Muscle of leg (tissue), 16 donors: ENCODE results near the gene SYNGAP1. TPM values are rescaled to one million over a fixed set of nuclear protein-coding genes. Genes with fewer than 3 reads are reported as not detected.
"Not testable (repeated sequence)": the region's sequence is repeated elsewhere in the genome, so short reads cannot be mapped to it uniquely, and the experiment has no call there.

ENCODE experiments used
- DNase-seq: peaks from one replicate; pipeline ENCODE4 v3.0.0; 2013
- H3K27ac ChIP-seq: one replicate; pipeline ENCODE4 v1.5.1; 2013; ENCODE audit warnings: mild to moderate bottlenecking, low read length, control low read depth
- H3K27me3 ChIP-seq: one replicate; pipeline ENCODE4 v1.6.1; 2013; ENCODE audit warnings: low read length; ENCODE audit not compliant: control insufficient read depth, insufficient read depth
- H3K36me3 ChIP-seq: one replicate; pipeline ENCODE4 v1.6.1; 2013; ENCODE audit warnings: low read length; ENCODE audit not compliant: control insufficient read depth, insufficient read depth
- H3K4me1 ChIP-seq: one replicate; pipeline ENCODE4 v1.6.1; 2013; ENCODE audit warnings: low read length; ENCODE audit not compliant: control insufficient read depth, insufficient read depth
- H3K4me3 ChIP-seq: one replicate; pipeline ENCODE4 v1.5.1; 2013; ENCODE audit warnings: low read length, control low read depth
- H3K9me3 ChIP-seq: replicated peaks from 2 replicates; pipeline ENCODE4 v1.6.1; 2013; ENCODE audit warnings: low read depth, low read length; ENCODE audit not compliant: control insufficient read depth
- WGBS: methylation state at CpG from one replicate; pipeline ENCODE4 v1.1.5; 2013; ENCODE audit warnings: missing lambda C conversion rate; ENCODE audit not compliant: insufficient coverage; 5-methylcytosine and 5-hydroxymethylcytosine counted together
- long read RNA-seq, 11 donors: transcript quantifications; one replicate each; lab custom pipeline, GENCODE V29; 2026
- polyA plus RNA-seq, 8 donors: library from polyadenylated mRNA; unstranded; fragments of 120-200 nt; gene quantifications; one replicate each; pipeline versions ENCODE4 v1.2.1 to v1.2.3, GENCODE V29; 2013; ENCODE audit warnings: inconsistent platforms in 1 of 8, low replicate concordance in 1 of 8; ENCODE audit not compliant: insufficient read length in 8 of 8, insufficient read depth in 1 of 8
- total RNA-seq: library from RNA; stranded (reverse); fragments of 120-200 nt; gene quantifications from one replicate; pipeline ENCODE4 v1.2.4, GENCODE V29; 2013

Gene SYNGAP1
- total RNA-seq (4.5 TPM), polyA plus RNA-seq (10 to 100 TPM; 12.9 to 42.6 (median 20.2) TPM)
- long read RNA-seq, donor 1, result 0 reads
- long read RNA-seq, donor 2, result 0 reads
- long read RNA-seq, donor 3, partial matches to known transcripts, result 0 of 1 reads
- long read RNA-seq, donor 3, other reads (novel, unspliced or antisense), result 0 of 1 reads
- long read RNA-seq, donor 4, partial matches to known transcripts, result 0 of 1 reads
- long read RNA-seq, donor 4, other reads (novel, unspliced or antisense), result 0 of 1 reads
- long read RNA-seq, donor 5, partial matches to known transcripts, result 0 of 2 reads
- long read RNA-seq, donor 5, other reads (novel, unspliced or antisense), result 0 of 2 reads
- long read RNA-seq, donor 6, partial matches to known transcripts, result 0 of 1 reads
- long read RNA-seq, donor 6, other reads (novel, unspliced or antisense), result 0 of 1 reads
- long read RNA-seq, donor 7, partial matches to known transcripts, result 0 of 1 reads
- long read RNA-seq, donor 7, other reads (novel, unspliced or antisense), result 0 of 1 reads
- long read RNA-seq, donor 8, result 0 reads
- long read RNA-seq, donor 9, result 0 reads
- long read RNA-seq, donor 10, result 0 reads
- long read RNA-seq, donor 11, partial matches to known transcripts, result 0 of 2 reads
- long read RNA-seq, donor 11, other reads (novel, unspliced or antisense), result 0 of 2 reads

DNA sequence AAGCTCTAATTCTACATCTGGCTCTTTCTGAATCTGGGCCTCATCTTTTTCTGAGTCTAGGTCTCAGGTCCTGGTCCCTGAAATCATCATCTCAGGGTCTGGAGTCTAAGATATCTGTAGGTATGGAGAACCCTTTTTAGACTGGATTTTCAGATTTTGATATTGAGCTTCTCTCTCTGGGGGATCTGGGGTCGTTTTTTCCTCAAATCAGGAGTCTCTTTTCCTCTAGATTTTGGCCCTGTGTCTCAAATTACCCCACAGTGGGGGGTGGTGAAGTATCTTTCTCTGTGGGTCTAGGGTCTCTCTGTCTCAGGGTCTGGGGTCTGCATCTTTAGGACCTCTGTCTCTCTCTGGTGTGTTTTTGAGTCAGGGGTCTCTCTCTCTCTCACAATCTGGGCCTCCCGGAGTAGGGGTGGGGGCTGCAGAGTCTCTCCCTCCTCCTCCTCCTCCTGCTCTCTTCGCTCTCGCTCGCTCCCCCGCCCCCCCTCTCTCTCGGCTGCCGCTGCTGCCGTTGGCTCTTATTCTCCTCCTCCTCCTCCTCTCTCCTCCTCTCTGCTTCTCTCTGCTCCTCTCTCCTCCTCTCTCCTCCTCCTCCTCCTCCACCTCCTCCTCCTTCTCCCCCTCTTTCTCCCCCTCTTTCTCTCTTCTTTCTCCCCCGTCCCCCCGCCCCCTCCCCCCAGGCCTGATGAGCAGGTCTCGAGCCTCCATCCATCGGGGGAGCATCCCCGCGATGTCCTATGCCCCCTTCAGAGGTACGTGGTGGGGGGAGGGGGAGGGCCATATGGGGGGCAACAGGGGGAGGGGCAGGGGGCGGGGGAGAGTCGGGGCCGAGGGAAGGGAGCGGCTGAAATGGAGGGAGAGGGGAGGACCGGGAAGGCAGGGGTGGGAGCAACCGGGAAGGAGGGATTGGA lies at the start of gene SYNGAP1:
Gene SYNGAP1, plus strand, starts transcription at position 486 of the 911 bp plus-strand sequence. Its CDS starts 200 bp downstream, at position 686.
- peak; percentile 91 for DNase-seq
- H3K36me3 ChIP-seq, result peaks cover 19% of the 10 kb centered on the region
- H3K4me1 ChIP-seq, result peaks cover 45% of the 10 kb centered on the region

DNA sequence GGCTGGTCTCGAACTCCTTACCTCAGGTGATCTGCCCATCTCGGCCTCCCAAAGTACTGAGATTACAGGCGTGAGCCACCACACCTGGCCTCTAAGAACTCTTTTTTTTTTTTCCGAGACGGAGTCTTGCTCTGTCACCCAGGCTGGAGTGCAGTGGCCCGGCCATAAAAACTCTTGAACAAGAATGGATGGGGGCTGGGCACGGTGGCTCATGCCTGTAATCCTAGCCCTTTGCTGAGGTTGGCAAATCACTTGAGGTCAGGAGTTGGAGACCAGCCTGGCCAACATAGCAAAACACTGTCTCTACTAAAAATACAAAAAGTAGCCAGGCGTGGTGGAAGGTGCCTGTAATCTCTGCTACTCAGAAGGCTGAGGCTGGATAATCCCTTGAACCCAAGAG lies 48.0 kb upstream of the SYNGAP1 start:
- H3K4me3 ChIP-seq, H3K9me3 ChIP-seq, DNase-seq, H3K36me3 ChIP-seq, H3K27ac ChIP-seq, H3K27me3 ChIP-seq: not testable (repeated sequence)
- 84% methylated on average over 5 of the region's 8 CpGs for WGBS
- peaks cover 19% of the 10 kb centered on the region for H3K4me1 ChIP-seq

More for the DNA sequence above, at the start of gene SYNGAP1:
- peak within 1 kb of the TSS; percentile 30 for H3K4me3 ChIP-seq
- H3K9me3 ChIP-seq, result no peaks in the 10 kb centered on the region
- H3K27ac ChIP-seq, result peak within 1 kb of the TSS; percentile 97
- WGBS, result under 1% methylated on average over 12 of the region's 22 CpGs
- H3K27me3 ChIP-seq, result no peaks in the 10 kb centered on the region

DNA sequence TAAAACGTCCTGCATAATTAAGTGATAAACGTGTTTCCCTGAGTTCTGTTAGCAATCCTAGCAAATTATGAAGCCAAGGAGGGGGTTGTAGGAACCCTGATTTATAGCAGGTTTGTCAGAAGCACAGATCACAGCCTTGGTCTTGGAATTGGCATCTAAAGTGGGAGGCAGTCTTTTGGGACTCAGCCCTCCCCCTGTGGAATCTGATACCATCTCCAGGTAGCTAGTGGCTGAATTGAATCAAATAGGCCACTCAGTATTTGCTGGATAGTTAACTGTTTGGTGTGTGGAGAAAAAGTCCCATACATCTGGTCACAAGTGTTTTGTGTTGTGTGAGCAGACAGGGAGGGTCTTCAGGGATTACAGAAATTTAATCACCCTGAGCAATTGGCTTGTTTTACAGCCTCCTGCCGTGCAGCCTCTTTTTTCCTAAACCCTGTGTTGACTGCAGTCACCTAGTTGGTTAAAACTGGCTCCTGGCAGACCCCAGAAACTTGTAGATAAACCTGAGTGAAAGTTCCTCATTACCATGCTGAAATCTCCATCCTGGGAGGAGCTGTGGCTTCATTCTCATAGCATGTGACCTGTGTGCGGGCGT lies 47.2 kb upstream of the SYNGAP1 start:
- no peaks in the 10 kb centered on the region for H3K27me3 ChIP-seq
- 44% methylated on average over 3 of the region's 5 CpGs for WGBS
- H3K9me3 ChIP-seq, result no peaks in the 10 kb centered on the region

DNA sequence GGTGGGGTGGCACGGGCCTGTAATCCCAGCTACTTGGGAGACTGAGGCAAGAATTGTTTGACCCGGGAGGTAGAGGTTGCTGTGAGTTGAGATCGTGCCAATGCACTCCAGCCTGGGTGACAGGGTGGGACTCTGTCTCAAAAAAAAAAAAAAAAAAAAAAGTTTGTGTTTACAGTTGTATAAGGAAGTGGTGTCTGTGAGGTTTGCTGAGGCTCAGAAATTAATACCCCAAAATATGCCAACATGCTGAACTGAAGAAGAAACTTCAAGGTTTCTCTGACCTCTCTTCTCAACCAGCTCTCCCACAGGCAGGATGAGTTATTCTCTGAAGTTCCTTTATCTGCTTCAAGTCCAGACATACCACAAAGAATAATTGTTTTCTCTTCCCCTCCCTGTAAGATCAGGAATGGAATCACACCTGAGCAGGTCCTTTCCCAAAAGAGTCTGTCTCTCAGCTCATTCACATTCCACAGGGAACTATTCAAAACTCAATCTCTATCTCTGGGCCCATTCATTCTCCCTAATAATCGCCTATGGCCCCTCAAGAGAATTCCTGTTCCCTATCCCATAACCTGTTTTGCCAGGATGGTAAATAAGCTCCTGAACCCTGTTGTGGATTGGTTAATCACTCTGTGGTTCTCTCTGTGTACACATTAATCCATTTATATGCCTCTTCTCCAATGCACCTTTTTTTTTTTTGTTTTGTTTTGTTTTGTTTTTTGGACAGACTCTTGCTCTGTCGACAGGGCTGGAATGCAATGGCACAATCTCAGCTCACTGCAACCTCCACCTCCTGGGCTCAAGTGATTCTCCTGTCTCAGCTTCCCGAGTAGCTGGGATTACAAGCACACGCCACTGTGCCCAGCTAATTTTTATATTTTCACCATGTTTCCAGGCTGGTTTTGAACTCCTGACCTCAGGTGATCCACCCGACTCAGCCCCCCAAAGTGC lies 45.6 kb upstream of the SYNGAP1 start:
- no peaks in the 10 kb centered on the region for H3K27me3 ChIP-seq
- no peaks in the 10 kb centered on the region for H3K36me3 ChIP-seq
- H3K27ac ChIP-seq, result peak overlapping the region; percentile 80
- DNase-seq, result no peak
- H3K9me3 ChIP-seq, result no peaks in the 10 kb centered on the region
- peaks cover 19% of the 10 kb centered on the region for H3K4me1 ChIP-seq
- H3K4me3 ChIP-seq, result no peak overlapping the region
- WGBS, result 40% methylated on average over 3 of the region's 8 CpGs

More for the DNA sequence above, 47.2 kb upstream of the SYNGAP1 start:
- Histone ChIP-seq H3K27ac (no peak overlapping the region), H3K36me3 (no peaks in the 10 kb centered on the region), H3K4me1 (peaks cover 19% of the 10 kb centered on the region), H3K4me3 (no peak overlapping the region)
- DNase-seq, result no peak

DNA sequence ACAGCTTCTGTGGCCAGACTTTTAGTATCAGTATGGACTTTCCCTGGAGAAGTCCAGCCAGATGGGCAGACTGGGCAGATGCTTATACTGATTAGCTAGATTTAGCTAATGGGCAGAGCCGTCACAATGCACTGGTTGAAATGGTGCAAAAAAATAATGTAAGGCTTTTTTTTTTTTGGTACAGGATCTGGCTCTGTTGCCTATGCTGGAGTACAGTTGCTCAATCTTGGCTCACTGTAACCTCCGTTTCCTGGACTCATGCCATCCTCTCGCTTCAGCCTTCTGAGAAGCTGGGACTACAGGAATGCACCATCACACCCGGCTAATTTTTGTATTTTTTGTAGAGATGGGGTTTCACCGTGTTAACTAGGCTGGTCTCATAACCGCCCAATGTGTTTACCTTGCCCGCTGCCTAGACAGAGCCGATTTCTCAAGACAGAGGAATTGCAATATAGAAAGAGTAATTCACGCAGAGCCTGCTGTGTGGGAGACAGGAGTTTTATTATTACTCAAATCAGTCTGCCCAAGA lies 44.7 kb upstream of the SYNGAP1 start:
- Histone ChIP-seq H3K36me3 (no peaks in the 10 kb centered on the region), H3K4me1 (peaks cover 19% of the 10 kb centered on the region), H3K27ac (peak overlapping the region; percentile 80), H3K27me3 (no peaks in the 10 kb centered on the region), H3K4me3 (no peak overlapping the region), H3K9me3 (no peaks in the 10 kb centered on the region)
- 0% methylated on average over 4 of the region's 9 CpGs for whole genome bisulfite sequencing
- peak; percentile 96 for DNase-seq

DNA sequence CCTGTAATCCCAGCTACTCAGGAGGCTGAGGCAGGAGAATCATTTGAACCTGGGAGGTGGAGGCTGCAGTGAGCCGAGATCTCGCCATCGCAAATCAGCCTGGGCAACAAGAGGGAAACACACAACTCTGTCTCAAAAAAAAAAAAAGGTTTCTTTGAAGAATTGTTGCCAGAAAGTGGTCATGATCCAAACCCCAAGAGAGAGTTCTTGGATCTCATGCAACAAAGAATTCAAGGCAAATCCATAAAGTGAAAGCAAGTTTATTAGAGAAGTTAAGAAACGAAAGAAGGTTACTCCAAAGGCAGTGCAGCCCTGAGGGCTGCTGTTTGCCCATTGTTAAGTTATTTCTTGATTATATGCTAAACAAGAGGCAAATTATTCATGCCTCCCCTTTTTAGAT lies 42.7 kb upstream of the SYNGAP1 start:
- H3K27me3 ChIP-seq, result no peaks in the 10 kb centered on the region
- H3K4me3 ChIP-seq, result no peak overlapping the region
- no peaks in the 10 kb centered on the region for H3K36me3 ChIP-seq
- WGBS, result no CpG with 5 or more reads among the region's 4 CpGs
- no peaks in the 10 kb centered on the region for H3K9me3 ChIP-seq
- H3K27ac ChIP-seq, result peak overlapping the region; percentile 13
- peak; percentile 79 for DNase-seq
- peaks cover 19% of the 10 kb centered on the region for H3K4me1 ChIP-seq

DNA sequence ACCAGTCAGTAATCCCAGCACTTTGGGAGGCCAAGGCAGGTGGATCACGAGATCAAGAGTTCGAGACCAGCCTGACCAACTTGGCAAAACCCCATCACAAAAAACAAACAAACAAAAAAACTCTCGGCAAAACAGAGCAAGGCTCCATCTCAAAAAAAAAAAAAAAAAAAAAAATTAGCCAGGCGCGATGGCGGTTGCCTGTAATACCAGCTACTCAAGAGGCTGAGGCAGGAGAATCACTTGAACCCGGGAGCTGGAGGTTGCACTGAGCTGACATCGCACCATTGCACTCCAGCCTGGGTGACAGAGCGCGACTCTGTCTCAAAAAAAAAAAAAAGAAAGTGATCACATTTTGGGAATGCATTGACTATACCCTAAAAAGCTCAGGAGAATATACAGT lies 40.7 kb upstream of the SYNGAP1 start:
- H3K4me1 ChIP-seq, result peaks cover 19% of the 10 kb centered on the region
- not testable (repeated sequence) for H3K27me3 ChIP-seq, H3K27ac ChIP-seq, DNase-seq, H3K36me3 ChIP-seq, H3K4me3 ChIP-seq, H3K9me3 ChIP-seq
- WGBS, result 67% methylated on average over 1 of the region's 10 CpGs

DNA sequence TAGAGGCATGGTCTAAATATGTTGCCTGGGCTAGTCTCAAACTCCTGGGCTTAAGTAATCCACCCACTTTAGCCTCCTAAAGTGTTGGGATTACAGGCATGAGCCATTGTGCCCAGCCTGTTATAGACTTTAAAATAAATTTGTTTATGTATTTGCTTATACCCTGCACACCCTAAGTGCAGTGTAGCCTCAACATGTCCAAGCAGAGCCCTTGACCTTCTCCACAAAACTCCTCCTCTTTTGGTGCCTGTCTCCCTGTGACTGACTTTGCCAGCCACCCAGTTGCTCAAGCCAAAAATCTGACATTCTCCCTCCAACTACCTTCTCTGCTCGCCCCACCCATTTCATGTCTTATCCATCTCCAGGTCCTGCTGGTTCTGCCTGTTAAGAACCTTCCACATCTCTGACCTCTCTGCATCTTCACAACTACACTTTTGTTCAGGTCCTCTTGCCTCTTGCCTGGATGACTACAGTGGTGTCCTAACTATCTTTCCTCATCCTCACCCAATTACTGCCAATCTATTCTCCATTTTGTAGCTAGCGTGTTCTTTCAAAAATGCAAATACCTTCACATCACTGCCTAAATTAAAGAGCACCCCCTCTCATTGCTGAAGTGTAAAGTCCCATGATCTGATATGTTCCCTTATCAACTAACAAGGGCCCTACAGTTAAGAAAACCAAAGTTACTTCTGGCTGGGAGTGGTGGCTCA lies 39.4 kb upstream of the SYNGAP1 start:
- Histone ChIP-seq H3K27me3 (no peaks in the 10 kb centered on the region), H3K4me1 (peaks cover 7% of the 10 kb centered on the region), H3K36me3 (no peaks in the 10 kb centered on the region), H3K4me3 (no peak overlapping the region), H3K9me3 (no peaks in the 10 kb centered on the region), H3K27ac (no peak overlapping the region)
- DNase-seq, result no peak
- WGBS, result 82% methylated on average over 2 of the region's 2 CpGs
